Fibroblast of peridontal ligament (primary cell): ENCODE results near the gene LDB3.
A peak's percentile ranks its signal among the peaks of the same experiment; 100 is the strongest.

Experiments
- DNase-seq: peaks from one replicate; pipeline ENCODE4 v3.0.0-alpha.2; 2010; ENCODE audit errors: extremely low read depth

The LDB3 gene

DNA sequence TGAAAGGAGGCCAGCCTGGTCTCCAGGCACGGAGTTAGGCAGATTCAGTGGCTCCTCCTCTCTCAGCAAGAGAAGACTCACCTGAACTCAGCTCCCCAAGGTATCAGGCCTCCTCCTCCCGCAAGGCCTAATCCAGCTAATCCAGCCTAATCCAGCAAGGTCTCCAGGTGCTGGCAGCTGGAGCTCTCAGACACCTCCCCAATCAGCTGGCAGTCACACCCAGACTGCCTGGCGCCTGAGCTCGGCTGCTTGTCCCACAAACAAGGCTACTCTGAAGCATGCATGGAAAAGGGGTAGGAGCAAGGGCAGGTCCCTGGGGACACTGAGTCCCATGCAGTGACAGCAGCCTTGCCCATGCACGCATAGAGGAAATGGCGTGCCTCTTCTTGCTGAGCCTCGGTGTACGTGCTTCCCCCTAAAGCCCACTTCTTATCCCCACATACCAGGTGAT lies 17.3 kb upstream of the LDB3 start:
- no peak for DNase-seq

- no peak for DNase-seq
Measured at GRCh38 chr10:86651631-86652331, 16.5 kb upstream of the LDB3 start.

GRCh38 chr10:86652361-86653202 lies 15.7 kb upstream of the LDB3 start:
- peak; percentile 29 for DNase-seq

DNA sequence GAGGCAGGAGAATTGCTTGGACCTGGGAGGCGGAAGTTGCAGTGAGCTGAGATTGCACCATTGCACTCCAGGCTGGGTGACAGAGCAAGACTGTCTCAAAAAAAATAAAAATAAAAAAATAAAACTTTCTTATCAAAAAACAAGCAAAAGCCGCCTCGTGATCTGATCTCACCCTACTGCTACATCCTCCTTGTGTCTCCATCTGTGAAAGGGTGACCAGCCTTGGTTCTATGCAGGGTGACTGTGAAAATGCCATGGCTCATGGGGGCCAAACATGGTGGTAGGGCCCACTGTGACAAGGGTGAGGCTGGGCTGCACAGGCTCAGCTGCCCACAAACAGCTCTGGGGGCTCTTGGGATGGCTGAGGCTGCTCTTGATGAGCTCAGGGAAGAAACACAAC lies 14.9 kb upstream of the LDB3 start:
- DNase-seq: no peak

DNA sequence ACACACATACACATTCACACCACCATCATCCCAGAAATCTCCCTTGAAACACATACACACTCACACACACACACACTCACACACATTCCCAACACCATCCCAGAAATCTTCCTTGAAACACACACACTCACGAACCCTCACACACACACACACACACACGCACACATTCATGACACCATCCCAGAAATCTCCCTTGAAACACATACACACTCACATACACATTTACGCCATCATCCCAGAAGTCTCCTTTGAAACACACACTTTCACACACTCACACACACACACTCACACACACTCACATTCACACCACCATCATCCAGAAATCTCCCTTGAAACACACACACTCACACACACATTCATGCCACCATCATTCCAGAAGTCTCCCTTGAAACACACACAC lies 14.3 kb upstream of the LDB3 start:
- no peak for DNase-seq

DNA sequence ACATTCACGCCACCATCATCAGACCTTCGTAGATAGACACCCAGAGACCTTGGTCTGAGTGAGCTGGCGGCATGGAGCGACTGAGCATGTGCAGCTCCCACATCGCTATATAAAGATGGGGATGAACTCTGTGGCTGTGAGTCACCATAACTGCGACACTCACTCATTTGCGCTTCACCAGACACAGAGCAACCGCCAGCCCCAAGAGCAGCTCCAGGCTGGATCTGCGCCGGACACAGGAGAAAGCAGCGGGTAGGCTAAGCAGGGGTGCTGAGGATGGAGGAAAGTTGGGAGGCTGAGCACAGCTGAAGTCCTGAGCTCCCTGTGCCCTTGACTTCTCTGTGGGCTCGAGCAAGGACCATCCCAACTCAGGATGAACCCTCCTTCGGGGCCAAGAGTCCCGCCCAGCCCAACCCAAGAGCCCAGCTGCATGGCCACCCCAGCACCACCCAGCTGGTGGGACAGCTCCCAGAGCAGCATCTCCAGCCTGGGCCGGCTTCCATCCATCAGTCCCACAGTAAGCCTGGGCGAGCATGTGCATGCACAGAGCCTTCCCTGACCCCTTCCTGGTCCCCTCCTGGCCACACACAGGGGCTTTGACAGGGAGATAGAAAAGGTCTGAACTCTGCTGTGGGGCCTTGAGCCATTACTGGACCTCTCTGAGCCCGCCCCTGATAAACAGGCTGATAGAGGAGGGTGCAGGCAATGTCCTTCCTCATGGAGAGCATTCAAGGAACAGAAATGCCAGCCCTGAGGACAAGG lies 13.7 kb upstream of the LDB3 start, which contains the start of gene OPN4:
Gene OPN4 (plus strand): TSS at position 137 of the 762 bp plus-strand sequence. CDS start 237 bp downstream, at position 374.
- DNase-seq: no peak

DNA sequence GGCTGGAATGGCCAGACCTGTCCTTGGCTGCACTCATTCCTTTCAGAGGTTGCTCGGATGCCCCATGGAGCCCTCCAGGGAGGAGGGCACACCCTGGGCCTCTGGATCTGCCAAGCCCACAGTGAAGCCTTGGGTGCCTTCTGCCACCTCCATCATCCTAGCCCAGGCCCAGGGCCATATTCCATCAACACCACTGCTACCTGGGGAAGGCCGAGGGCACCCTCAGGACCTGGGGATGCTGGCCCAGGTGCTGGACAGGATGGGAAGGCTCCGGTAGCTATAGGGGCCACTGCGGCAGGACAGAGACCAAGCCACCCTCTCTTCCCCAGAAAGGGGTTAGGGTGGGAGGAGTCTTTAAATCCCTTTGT lies 13.2 kb upstream of the LDB3 start:
- DNase-seq: no peak

GRCh38 chr10:86655596-86655995 lies 12.7 kb upstream of the LDB3 start:
- no peak for DNase-seq

DNA sequence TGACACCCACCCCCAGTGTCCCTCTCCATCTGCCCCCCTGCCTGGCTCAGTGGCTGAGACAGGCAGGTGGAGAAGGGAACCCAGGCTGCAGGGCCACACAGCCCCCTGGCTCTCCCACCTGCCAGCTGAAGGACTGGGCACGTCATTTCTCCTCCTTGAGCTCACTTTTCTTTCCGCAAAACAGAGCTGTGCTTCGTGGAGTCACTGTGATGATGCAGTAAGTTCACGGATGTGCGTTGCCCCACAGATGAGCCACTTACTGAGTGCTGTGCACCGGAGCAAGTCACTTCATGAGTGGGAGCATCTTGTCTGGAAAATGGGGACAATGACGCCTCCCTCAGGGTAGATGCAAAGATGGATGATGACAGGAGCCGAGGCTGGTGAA lies 11.3 kb upstream of the LDB3 start:
- no peak for DNase-seq

DNA sequence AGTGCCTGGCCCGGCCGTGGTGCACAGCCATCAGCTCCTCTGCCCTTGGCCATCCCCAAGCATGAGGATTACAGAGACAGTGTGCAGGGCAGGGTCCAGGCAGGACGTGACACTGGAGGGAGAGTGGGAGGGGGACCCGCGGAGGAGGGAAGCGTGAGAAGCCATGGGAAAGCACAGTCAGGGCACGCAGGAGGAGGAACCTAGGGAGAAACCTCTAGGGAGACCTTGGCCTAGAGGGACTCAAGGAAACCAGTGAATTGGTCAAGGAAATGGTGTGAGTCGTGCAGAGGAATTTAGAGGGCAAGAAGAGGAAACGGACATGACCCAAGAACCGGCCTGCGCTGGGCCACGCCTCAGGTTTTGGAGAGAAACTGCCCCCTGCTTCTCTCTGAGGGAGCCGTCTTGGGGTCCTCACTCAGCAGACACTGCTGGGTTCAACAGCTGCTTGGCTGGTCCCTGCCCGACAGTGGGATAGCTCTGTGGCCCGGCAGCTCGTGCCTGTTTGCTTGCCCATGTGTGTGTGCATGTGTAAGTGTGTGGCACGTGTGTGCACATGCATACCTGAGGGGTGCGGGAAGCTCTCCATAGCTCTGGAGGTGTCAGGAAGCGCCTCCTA lies 10.8 kb upstream of the LDB3 start:
- no peak for DNase-seq

DNA sequence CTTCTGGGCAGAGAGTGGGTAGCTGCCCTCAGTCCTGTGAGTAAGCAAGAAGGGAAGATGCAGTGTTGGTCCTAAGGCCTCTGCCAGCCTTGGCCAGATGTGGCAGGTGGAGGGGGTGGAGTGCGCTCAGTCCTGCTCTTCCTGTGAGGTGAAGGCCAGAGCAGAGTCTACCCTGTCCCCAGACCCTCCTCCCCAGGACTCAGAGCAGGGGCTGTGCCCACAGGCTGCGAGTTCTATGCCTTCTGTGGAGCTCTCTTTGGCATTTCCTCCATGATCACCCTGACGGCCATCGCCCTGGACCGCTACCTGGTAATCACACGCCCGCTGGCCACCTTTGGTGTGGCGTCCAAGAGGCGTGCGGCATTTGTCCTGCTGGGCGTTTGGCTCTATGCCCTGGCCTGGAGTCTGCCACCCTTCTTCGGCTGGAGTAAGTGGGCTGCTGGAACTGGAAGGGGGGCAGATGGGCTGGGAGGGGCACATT lies 10.0 kb upstream of the LDB3 start:
- DNase-seq: no peak

DNA sequence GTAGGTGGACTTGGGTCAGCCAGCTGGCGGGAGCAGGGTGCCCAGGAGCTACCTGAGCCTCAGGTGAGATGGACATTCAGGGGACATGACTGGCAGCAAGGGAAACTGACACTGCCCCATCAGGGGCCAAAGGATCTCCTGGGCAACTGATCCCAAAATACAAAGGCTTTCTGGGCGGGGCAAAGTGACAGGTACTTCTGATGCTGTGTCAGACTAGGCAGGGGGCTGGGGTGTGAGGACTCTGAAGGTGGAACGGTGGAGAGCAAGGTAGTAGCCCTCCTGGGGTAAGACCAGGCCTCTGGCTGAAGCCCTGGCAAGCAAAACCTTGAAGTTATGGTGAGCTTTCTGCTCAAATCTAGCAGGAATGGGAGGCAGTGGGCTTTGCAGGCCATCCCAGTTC lies 9.6 kb upstream of the LDB3 start:
- no peak for DNase-seq

DNA sequence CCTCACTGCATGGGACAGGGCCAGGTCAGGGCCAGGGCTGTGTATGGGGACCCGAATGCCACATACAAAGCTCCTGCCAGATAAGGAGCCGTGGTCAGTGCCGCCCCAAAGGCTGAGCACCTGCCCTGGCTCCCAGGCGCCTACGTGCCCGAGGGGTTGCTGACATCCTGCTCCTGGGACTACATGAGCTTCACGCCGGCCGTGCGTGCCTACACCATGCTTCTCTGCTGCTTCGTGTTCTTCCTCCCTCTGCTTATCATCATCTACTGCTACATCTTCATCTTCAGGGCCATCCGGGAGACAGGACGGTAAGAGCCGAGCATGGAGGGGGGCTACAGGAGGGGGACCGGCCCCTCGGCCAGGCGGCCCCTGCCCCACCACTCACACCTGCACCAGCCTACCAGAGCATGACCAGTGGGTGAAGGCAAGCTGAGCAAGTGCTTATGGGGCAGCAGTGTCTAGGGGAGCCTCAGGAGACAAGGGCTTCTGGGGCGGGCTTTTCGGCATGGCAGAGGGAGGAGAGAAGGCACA lies 9.1 kb upstream of the LDB3 start:
- DNase-seq: no peak

DNA sequence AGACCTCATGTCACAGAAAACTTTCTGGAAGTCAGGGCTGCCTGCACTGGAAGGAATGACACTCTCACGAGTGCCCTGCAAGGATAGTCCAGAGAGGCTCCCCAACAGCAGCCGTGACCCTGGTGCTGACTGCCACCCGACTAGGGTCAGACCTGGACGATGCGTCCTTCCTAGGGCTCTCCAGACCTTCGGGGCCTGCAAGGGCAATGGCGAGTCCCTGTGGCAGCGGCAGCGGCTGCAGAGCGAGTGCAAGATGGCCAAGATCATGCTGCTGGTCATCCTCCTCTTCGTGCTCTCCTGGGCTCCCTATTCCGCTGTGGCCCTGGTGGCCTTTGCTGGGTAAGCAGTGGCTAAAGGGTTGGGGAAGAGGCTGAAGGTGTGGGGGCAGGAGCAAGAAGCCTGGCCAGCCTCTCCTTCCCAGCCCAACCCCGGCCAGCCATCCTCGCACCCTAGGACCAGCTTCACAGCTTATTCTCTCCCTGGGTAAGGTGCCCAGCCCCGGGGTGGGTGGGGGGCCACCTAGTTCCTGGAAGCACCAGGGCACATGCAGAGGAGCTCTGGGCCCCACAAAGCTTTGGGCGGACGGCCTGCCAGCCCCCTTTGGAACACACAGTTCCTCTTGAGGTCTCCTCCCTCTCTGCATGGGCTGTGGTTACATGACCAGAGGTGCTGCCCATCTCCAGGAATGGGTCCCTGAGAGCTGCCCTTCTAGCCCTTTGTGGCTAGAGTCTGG lies 8.4 kb upstream of the LDB3 start:
- no peak for DNase-seq

GRCh38 chr10:86661161-86662025 lies 6.9 kb upstream of the LDB3 start:
- peak; percentile 23 for DNase-seq

GRCh38 chr10:86662186-86663045 lies 5.9 kb upstream of the LDB3 start:
- no peak for DNase-seq

DNA sequence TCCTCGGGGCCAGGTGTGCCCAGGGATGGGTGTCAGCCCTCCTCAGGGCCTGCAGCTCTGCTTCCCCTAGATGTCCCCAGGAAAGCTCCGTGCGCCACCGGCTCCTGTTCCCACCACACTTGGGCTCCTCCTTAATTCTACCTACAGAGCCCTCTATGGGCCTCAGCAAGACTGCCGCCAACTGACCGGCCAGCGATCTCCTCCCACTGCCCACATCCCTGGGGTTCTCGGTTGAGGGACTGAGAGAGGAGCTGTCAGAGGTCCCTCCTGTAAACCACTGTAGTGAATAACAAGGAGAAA lies 5.3 kb upstream of the LDB3 start:
- DNase-seq: no peak

GRCh38 chr10:86663576-86664339 lies 4.6 kb upstream of the LDB3 start:
- no peak for DNase-seq
